GM21576 (cell line): ENCODE data around the gene YLPM1.
A peak's percentile ranks its signal among the peaks of the same experiment; 100 is the strongest.
"Not testable (repeated sequence)": the region's sequence is repeated elsewhere in the genome, so short reads cannot be mapped to it uniquely, and the experiment has no call there.

Source experiments
- ATAC-seq: cut with Tn5 transposase; IDR thresholded peaks from one replicate; pipeline ENCODE4 v1.9.1; 2021; ENCODE audit warnings: mild to moderate bottlenecking, moderate library complexity; ENCODE audit not compliant: unreplicated experiment

The YLPM1 gene

GRCh38 chr14:74762917-74763802, at the start of gene YLPM1:
YLPM1 (plus strand) TSS chr14:74763316; CDS start chr14:74763490, 174 bp downstream.
- peak; percentile 91 for ATAC-seq

DNA sequence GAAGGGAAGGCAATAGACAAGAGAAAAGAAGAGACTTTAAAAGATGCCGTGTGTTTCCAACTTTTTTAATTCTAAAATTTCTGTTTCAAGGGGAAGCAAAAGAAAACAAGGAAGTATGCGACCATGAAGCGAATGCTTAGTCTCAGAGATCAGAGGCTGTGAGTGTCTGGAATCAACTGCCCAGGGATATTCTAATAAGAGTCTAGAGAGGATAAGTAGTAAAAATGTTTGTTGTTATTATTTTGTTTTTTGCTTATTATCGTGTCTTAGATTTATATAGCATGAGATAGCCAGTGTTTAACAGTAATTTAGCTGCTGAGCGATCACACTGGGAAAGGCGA, 49.8 kb upstream of the YLPM1 start:
- peak; percentile 9 for ATAC-seq

DNA sequence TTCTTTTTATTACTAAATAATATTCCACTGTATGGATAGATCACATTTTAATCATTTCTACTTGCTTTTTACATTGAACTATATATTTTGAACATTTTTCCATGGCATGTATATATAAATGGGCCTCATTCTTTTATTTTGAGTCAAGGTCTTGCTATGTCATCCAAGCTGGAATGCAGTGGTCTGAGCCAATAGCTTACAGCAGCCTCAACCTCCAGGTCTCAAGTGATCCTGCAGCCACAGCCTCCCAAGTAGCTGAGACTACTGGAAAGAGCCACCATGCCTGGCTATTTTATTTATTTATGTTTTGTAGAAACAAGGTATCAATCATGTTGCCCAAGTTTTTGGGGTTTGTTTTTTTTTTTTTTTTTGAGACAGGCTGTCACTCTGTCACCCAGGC, 42.6 kb upstream of the YLPM1 start:
- no peak for ATAC-seq

DNA sequence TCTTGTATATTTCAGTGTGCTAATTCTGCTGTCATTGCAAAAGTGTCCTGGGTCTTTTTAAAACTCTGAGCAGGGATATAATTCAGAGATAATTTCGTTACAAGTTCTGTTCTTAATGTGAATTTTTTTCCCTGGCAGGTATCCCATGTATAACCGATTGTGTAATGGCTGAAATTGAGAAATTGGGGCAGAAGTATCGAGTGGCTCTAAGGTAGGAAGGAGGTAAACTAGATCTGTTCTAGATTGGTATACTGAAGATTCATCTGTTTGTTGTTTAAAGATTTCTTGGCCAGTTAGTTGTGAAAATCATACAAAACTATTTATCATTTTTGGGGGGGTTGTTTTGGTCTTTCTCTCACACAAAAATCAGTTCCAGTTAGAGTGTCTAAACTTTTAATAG, 40.0 kb upstream of the YLPM1 start:
- no peak for ATAC-seq

DNA sequence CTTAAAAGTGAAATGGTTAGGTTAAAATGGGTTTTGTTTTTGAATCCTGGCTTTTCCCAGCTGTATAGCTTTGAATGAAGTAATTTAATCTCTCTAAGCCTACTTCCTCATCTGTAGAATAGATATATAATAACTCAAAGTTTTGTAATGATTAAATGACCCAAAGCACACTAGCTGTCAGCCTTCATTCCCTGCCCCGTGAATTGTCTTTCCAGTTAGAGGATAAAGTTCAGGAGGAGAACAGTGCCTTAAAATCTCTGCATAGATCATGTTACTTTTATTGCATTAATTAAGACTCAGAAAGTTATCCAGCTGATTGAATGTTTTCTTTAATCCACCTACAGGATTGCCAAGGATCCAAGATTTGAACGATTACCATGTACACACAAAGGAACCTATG, 30.7 kb upstream of the YLPM1 start:
- no peak for ATAC-seq

DNA sequence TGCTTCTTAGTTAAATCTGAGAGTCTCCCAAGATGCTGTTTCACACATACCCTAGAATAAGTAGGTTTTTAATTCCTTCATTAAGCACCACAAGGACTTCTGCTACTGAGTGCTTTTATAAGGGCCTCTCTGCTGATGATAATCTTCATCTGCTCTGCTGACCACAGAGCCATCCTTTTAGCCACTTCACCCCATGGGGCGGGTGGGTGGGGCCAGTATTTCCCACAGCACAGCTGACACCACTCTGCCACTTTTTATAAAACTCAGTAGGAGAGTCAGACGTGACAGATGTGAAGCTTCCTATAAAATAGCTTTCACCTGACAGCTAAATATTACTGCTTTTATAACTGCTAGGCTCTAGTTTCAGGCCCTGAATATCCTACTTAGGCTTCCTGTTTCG, 29.9 kb upstream of the YLPM1 start:
- ATAC-seq = no peak

DNA sequence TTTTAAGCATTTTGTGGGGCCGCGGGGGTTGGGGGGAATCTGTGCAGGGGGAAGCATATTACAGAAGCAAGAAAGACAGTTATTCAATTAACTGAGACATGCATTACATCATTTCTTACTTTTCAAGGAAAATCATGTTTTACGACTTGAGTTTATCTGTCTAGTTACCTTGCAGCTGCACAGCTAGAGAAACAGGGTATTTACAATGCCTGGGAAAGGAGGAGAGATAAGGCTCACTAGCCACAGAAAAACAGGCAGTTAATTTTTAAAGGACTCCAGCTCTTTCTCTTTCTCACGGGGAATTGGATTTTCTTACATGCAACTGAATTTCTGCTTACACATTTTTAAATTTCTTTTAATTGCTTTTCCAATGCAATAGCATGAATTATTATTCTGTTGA, 28.0 kb upstream of the YLPM1 start:
- no peak for ATAC-seq

- no peak for ATAC-seq
Measured at GRCh38 chr14:74737753-74738325, 25.3 kb upstream of the YLPM1 start.

GRCh38 chr14:74739293-74740030, 23.7 kb upstream of the YLPM1 start:
- ATAC-seq = no peak

DNA sequence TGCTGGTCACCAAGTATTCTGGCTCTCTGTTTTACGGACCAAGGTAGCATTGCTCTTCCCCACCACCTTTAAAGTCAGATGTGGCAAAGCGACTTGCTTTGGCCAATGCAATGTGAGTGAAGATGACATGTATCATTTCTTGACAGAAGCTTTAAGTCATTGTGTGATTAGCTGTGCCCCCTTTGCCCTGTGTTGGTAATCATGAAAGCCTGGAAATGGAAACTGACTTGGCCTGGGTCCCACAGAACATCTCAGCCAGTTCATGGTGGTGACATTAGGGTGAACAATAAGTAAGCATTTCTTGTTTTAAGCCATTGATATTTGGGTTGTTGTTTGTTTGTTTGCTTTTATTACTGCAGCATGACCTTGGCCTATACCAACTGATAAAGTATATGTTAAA, 15.9 kb upstream of the YLPM1 start:
- ATAC-seq = no peak

DNA sequence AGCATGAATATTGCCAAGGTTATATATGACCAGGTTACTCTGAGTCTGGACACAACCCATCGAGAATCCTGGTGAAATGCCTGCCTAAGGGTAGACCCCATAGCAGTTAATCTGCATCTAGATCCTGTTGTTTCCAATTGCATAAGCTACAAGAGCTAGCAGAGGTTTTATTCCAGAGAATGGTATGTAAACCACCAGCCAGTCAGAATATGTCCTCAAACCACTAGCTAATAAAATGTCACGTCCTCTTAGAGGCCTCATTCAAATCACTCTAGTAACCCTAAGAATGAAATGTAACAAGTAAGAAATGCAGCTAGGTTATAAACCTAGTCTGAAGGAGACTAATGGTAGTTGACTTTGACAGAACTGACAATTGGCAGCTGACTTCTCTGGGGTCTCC, 9.0 kb upstream of the YLPM1 start:
- no peak for ATAC-seq

DNA sequence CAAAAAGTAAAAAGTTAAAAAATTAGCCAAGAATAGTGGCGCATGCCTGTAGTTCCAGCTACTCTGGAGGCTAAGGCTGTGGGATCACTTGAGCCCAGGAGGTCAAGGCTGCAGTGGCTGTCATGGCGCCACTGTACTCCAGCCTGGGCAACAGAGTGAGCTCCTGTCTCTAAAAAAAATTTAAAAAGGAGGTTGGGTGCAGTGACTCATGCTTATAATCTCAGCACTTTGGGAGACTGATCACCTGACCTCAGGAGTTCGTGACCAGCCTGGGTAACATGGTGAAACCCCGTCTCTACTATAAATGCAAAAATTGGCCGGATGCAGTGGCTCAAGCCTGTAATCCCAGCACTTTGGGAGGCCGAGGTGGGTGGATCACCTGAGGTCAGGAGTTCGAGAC, 8.2 kb upstream of the YLPM1 start:
- ATAC-seq = no peak

DNA sequence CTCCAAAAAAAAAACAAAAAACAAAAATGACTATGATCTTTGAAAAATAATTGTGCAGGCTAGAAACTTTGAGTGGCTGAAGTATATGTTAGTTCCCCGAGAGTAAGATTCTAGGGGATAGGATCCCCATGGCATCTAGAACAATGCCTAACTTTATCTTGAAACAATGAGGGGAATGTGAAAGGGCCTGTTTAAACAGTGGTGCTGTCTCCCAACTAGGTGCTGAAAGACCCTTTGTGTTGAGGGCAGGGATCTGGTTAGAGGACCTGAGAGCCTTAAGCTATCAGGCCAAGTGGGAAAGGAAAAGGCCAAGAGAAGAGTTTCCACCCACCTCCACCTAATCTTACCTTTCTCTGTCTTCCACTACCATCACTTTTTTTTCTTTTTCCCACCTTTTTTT, 6.8 kb upstream of the YLPM1 start:
- ATAC-seq = no peak

DNA sequence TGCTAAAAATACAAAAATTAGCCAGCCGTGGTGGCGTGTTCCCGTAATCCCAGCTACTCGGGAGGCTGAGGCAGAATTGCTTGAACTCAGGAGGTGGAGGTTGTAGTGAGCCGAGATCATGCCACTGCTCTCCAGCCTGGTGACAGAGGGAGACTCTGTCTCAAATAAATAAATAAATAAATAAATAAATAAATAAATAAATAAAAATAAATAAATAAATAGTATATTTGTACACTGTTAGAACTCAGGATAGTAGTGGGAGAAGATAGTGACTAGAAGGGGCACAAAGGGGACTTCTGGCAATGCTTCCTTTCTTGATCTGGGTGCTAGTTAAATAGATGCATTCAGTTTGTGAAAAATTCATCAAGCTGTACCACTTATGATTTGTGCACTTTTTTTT, 4.6 kb upstream of the YLPM1 start:
- ATAC-seq = not testable (repeated sequence)

DNA sequence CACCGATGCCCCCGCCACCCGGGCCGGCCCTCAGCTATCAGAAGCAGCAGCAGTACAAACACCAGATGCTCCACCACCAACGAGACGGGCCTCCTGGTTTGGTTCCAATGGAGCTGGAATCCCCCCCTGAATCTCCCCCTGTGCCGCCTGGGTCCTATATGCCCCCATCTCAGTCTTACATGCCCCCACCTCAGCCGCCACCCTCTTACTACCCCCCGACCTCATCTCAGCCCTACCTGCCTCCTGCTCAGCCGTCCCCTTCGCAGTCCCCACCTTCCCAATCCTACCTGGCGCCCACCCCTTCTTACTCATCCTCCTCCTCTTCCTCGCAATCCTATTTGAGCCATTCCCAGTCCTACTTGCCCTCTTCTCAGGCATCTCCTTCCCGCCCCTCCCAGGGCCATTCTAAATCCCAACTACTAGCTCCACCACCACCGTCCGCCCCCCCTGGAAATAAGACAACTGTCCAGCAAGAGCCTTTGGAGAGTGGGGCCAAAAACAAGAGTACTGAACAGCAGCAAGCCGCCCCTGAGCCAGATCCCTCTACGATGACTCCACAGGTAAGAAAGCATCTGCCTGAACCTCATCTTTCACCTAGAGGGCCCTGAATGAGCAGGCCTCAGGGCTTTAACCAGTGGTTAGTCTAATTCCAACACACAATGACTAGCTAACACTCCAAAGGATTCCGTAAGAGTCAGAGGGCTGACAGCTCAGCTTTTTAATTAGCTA, 851 bp downstream of the YLPM1 start:
- no peak for ATAC-seq

DNA sequence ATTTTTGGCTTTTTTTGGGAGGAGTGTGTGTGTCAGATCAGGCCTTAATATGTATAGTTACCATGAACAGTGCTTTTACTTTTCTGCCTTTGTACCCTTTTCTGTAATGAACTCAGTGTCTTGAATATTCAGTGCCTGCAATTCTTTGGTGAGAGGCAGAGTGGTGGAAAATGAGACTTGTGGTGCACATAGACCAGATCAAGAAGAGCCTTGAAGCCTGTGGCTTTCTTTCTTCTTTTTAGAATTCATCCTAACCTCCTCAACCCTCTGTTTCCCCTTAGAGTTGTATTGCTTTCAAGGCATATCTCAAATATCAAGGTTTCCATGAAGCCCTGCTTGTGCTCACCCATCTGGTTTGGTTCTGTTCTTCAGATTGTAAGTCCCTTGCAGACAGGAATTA, 2.6 kb downstream of the YLPM1 start:
- no peak for ATAC-seq

DNA sequence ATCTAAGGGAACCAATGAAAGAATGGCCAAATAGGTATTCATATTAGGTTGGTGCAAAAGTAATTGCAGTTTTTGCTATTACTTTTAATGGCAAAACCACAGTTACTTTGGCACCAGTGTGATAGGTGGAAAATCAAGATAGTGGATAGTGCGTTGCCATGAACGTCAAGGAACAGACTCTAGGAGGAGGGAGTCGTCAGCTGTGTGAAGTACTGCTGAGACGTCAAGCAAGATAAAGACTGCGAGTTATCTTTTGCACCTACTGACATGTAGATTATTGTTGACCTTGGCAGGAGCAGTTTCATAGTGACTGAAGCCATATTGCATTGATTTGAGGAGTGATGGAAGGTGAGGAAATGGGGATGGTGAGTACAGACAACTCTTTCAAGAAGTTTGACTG, 8.3 kb downstream of the YLPM1 start:
- ATAC-seq = no peak

DNA sequence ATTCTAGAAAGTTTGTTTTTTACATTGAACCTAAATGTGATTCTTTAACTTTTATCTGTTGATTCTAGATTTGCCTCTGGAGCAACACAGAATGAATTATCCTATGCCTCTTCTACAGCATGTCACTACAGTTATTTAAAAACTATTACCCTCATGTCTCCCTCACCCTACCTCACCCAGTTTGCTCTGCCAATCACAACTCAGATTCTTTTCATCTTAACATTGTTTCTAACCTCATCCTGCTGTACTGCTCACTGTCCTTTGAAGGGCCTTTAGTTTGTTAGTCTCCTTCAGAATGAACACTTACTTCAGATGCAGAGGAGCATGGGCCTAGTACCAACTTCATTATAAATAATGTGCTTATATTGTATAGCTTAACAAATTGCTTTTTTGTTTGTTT, 21.5 kb downstream of the YLPM1 start:
- no peak for ATAC-seq

GRCh38 chr14:74785056-74785613, 22.0 kb downstream of the YLPM1 start:
- ATAC-seq = no peak

GRCh38 chr14:74786796-74787315, 23.7 kb downstream of the YLPM1 start:
- no peak for ATAC-seq
